GM19240 (cell line): ENCODE results near the gene TUT1.
A peak's percentile ranks its signal among the peaks of the same experiment; 100 is the strongest.
"Not testable (repeated sequence)": the region's sequence is repeated elsewhere in the genome, so short reads cannot be mapped to it uniquely, and the experiment has no call there.

Experiments used
- DNase-seq: peaks from one replicate; pipeline ENCODE4 v3.0.0; 2011; ENCODE audit warnings: low spot score; ENCODE audit not compliant: insufficient read length

The TUT1 gene

GRCh38 chr11:62579252-62579651 is 12.1 kb downstream of the TUT1 start:
- no peak for DNase-seq

DNA sequence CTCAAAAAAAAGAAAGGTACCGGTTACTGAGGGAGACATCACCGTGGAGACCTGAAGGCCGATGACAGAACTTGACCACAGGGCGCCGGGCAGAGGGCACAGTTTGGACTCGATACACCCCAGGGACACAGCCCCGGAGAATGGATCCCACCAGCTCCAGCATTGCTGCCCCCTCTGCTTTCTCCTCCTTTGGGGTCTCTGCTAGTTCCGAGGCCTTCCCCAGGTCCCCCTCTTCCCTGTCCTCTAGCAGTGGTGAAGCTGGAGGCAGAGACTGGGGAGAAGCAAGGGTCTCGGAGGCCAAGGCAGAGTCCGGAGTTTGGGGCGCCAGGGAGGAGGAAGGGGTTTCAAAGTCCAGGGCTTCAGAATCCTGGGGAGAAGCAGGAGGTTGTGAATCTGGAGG is 12.8 kb downstream of the TUT1 start:
- DNase-seq: no peak

DNA sequence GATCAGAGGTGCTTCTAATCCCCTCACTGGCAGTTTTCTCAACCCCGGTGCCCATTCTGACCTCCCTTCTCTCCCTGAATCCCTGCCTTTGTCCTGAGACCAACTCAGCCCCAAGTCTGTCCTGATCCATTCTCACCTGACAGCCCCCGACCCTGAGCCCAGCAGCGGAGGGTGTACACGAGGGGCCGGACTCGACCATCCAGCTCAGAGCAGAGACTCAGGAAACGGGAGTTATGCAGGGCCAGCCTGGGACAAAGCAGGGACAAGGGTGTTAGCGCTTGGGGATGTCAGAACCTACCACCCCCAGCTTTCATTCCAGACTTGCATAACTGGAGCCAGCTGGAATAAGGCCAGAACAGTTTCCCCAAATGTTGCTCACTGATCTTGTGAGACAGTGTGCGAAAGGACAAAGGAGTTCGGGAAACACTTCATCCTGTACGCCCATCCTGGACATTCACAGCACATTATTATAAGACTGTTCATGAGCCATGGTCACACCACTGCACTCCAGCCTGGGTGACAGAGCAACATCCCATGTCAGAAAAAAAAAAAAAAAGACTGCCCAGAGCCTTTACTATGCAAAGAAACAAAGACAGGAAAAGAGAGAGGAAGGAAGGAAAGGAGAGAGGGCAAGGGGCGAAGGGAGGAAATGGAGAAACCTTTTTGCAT is 14.1 kb downstream of the TUT1 start:
- no peak for DNase-seq

DNA sequence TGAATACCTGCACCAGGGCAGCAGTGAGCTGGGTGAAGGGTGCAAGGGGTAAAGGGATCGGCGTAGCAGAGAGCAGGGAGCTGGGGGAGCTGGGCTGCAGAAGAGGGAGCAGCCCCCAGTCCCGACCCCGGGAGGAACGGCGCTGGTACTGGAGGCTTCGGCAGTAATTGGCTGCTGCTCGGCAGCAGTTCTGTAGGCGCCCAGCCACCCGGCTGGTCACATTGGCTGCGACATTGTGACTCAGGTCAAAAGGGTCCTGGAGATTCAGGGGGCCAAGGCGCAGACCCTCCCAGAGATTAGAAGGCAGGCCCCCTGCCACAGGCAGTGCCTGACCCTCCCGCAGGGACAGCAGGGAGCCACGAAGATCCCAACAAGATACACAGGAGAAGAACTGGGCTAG is 15.5 kb downstream of the TUT1 start:
- no peak for DNase-seq

DNA sequence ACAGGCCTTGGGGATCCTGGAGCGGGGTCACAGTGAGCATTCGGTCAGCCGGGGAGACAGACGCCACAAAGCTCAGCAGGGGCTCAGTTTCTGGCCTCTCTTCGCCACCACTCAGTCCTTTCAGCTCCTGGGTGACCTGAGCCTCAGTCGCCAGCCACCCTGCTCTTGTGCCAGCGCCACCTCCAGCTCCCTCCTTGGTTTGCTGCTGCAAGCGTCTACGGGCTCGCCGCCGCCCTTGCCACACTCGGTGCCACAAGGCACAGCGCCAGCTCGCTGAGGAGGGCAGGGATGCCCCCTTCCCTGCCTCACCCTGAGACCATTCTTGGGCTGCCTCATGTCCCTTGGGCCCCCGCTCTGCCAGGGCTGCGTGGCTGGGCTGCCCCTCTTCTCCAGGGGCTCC is 16.2 kb downstream of the TUT1 start:
- DNase-seq: no peak

DNA sequence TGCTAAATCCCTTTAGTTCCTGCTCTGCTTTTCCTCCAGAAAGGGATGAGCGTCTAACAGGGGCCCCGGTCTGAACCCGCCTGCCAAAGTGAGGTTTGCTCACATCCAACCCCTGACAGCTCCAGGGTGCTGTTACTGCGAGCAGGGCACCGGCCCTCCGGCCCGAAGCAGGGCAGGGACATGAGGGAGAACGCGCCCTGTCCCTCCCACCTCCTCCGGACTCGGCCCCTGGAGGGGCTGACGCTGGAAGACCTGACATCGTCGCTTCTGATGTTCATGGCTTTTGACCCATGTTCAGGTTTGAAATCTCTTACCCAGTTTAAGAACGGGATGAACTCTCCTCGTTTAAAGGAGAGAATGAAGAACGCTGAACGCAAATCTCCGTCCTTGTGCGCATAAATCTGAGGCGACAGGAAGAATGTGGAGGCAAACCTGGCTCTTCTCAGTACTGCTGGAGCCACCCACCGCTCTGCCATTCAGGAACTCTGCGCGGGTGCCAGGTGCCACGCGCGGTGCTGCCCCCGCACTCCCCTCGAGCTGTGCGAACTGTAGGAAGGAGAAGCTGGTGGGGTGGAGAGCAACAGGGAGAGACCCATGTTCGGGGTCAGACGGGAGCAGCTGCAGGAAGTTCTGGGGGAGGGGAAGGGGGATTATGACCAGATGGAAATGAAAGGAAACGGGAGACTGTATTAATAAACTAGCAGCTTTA is 16.8 kb downstream of the TUT1 start:
- DNase-seq: no peak

DNA sequence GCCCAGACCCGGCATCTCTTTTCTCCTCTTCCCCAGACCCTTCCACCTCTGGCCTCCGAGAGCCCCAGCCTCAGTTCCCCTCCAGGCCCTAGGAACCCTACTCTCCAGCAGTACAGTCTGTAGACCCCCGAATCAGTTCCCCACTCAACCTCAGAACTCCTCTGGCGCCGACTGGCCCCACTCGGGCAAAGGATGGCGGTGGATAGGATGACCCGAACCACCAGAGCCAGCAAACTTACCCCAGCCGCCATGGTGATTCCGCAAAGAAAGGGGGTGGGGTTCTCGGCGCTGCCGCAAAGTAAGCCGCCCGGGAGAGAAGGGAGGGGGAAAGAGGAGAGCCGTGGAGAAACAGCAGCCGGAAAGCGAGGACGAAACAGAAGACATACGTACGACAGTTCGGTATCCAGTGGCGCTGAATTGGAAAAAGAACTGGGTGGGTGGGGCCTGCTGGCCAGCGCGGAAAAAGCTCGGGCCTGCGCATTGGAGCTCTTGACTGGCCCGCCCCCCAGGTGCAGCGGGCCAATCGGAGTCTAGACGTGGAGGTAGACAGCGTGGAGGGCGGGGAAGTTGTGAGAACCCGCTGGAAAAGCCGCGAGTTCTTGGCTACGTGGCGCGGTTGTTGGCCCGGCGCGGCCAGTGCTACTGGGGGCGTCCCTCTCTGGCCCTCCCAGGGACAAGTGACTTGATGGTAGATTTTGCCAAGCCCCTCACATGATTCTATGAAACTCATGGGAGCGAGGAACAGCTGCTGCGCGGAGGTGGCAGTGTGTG is 17.5 kb downstream of the TUT1 start, which contains the start of gene EEF1G:
Gene EEF1G, minus strand, starts transcription at position 300 of the 771 bp plus-strand sequence. Its CDS starts 49 bp downstream, at position 251.
- DNase-seq: peak; percentile 89

- no peak for DNase-seq
Observed at GRCh38 chr11:62573006-62573591, 18.2 kb downstream of the TUT1 start.

- DNase-seq: no peak
Observed at GRCh38 chr11:62572431-62572830, 18.9 kb downstream of the TUT1 start.

DNA sequence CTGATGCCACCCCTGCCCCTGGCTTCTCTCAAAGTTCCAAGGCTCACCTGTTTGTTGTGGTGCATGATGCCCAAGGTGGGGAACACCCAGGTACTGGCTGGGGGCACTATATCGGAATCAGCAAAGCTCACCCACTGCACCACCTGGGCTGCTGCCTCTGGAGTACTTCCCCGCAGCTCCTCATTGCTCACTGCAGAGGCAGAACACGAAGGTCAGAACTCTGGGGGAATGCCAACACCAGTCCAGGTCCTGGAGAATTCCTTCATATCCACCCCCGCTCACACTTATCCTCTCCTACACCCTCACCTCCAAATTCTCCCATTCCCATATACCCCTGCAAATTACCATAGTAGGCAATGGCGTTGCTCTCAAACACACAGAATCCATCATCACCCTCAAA is 19.8 kb downstream of the TUT1 start:
- not testable (repeated sequence) for DNase-seq

DNA sequence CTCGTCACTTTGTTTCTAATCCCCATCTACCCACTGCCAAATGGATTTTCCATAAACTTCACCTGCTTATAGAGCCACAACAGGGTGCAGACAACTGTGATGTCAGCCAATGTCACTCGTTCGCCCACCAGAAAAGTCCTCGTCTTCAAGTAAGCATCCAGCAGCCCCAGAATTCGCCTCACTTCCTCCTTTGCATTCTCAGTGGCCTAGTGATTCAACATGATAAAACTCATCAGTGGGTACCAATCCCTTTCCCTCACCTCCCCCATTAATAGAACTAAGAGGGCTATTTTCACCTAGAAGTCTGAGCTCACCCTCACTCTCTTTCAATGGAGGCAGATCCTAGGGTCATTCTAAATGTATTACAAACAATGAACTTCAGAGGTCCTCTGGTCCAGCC is 20.4 kb downstream of the TUT1 start:
- DNase-seq: not testable (repeated sequence)

DNA sequence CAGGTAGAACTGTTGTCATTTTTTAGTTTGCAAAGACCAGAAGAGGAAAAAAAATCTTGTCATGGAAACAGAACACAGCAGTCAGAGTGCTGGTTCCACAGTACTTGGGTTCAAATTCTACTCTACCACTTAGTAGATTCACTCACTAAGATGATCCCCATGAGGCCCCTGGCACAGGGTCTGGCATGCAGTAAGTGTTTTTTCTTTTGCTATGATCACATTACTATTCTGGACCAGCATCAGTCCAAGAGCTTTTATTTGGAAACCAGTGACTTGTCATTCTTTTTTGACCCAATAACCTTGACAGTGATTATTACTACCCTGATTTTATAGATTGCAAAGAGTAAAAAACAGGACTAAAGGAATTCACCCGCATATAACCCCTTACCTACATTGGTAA is 21.7 kb downstream of the TUT1 start:
- no peak for DNase-seq

DNA sequence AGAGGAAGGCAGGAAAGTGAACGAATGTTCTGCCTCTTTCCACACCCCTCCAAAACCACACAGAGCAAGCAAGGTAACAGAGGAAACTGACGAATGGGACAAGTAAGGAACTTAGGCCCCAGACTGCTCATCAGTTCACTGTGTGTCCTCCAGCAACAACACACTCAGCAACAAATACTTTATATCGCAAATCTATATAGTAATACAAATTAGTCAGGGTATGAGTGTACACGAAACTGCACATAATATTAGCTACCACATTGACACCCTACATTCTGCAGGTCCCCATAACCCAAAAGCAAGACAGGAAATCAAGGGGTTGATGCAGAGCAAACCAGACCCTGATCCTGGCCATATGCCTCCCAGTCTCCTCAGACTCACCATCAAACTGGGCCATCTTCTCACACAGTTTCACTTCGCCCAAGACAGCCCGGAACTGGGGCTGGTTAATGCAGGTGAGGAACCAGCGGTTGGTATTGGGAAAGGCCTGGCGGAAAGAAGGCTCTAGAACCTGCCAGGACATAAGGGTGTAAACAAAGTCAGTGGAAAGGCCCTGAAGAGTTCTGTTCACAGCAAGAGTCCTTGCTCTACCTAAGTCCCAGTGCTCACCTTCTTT is 24.2 kb downstream of the TUT1 start:
- no peak for DNase-seq

DNA sequence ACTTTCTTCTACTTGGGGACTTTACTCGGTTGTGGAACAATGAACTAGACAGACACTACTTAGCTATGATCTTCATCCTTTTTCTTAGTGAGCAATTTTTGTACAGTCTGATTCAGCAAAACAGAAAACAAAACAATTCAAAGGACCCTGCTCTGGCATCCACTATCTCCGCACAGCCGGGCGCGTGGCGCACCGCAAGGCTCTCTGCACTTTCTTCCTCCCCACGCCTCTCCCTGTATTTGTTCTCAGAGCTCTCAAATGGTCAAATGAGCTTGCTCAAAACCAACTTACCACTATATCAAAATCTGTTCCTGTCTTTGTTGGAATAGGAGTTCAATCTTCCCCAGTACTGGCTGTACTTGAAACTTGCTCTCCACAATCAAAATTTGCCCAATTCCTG is 25.1 kb downstream of the TUT1 start:
- no peak for DNase-seq

DNA sequence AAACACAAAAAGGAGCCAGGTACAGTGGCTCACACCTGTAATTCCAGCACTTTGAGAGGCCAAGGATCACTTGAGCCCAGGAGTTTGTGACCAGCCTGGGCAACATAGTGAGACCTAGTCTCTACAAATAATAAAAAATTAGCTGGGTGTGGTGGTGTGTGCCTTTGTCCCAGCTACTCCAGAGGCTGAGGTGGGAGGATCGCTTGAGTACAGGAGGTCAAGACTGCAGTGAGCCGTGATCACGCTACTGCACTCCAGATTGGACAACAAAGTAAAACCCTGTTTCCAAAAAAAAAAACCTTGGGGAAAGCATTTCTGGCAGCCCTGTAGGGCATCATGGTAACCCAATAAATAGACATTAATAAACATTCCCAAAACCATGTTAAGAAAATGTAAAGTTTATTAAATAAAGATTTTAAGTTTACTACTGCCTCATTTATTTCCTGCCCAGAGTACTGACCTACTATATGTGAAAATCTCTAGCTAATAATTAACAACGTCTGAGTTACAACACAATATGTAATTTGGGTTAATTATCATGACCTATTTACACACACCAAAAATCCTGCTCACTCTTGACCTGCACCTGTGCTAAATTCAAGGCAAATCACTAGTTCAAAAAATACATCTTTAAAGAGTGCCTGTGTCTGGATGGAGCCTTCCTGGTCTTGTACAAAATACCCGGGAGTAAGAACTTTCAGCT is 26.1 kb downstream of the TUT1 start:
- DNase-seq: no peak

- DNase-seq: not testable (repeated sequence)
Observed at GRCh38 chr11:62561677-62562230, 29.6 kb downstream of the TUT1 start.

DNA sequence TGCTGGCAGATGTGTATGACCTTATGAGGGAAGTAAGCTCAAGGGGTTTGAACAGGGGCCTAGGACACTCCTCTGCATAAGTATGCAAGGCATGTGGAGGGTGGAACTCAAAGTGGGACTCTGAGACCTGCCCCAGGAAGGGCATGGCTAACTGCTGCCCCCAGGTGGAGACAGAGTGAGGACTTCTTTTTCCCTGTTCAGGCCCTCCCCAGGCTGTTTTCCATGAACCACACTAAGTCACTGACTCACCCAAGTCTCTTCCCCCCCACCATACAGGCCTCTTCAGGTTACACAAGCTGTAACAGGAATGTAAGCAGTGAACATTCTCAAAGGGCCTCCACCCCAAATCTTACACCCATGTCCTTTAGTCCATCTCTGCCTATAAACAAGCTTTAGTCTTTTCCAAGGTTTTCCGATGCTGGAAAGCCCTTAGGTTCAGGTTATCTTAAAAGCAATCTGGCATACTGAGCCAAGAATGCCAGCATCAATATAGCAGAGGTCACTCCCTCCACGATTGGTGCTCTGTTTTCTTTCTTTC is 30.7 kb downstream of the TUT1 start:
- DNase-seq: no peak

DNA sequence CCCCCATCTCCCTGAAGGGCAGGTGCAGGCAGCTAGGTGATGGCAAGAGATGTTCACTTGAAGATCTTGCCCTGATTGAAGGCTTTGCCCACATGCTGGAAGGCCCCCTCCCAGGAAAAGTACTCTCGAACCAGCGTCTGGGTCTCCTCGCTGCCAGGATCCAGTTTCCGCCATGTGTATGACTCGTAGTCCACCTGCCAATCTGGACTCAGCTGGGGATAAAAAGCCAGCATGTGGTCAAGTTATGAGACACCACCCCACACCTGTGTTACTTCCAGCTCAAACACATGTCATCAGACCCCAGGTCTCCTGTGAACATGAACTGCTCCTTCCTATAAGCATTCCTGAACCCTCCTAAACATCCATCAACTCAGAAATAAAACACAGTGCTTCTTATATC is 31.7 kb downstream of the TUT1 start:
- not testable (repeated sequence) for DNase-seq

GRCh38 chr11:62559204-62559603 is 32.1 kb downstream of the TUT1 start:
- no peak for DNase-seq

DNA sequence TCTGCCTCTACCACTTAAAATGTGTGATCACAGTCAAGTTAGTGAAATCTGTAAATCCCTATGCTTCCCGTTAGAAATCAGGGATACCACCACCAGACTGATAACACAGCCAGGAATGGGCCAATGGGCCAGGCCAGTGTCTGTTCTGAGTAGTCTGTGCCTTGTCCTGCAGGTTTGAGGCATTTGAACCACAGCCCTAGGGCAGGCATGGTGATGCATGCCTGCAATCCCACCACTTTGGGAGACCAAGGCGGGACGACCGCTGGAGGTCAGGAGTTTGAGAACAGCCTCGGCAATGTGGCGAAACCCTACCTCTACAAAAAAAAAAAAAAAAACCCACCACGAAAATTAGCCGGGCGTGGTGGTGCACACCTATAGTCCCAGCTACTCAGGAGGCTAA is 32.7 kb downstream of the TUT1 start:
- DNase-seq: no peak
